Measurements from ENCODE around the gene IGFN1.

The IGFN1 gene

DNA sequence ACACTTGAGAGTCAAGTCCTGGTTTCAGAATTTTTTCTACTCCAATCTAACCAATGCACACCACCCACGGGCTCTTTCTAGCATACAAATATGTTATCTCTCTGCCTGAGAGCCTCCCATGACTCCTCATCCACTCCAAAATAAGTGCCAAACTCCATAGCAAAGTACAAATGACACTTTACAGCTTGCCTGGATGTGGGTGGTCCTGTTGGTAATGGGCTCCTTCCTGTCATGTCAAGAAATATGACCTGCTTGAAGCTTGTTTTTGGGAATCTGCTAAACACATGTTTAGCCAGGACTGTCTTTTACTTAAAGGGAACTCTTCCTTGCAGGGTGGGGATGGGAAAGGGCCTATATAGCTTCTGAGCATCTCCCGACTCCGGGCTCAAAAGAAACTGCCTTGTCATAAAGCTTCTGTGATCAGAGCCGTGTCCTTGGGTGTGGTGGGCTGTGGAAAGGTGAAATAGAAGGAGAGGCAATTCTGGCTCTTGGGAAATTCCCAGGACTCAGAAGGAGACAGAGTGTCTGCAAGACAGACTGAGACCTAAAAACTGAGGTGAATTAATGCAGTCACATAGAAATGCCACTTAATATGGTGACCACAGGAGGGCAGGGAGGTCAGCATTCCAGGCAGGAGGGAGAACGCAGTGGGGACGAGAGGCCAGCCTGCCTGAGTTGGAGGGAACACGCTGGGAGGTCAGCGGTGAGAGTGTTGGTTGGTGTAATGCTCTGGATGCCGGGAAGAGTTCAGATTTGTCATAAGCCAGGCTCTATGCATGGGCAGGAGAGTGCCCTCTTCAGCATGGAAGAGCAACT, 6.1 kb upstream of the IGFN1 start:
- TF ChIP-seq, protein P1, sequence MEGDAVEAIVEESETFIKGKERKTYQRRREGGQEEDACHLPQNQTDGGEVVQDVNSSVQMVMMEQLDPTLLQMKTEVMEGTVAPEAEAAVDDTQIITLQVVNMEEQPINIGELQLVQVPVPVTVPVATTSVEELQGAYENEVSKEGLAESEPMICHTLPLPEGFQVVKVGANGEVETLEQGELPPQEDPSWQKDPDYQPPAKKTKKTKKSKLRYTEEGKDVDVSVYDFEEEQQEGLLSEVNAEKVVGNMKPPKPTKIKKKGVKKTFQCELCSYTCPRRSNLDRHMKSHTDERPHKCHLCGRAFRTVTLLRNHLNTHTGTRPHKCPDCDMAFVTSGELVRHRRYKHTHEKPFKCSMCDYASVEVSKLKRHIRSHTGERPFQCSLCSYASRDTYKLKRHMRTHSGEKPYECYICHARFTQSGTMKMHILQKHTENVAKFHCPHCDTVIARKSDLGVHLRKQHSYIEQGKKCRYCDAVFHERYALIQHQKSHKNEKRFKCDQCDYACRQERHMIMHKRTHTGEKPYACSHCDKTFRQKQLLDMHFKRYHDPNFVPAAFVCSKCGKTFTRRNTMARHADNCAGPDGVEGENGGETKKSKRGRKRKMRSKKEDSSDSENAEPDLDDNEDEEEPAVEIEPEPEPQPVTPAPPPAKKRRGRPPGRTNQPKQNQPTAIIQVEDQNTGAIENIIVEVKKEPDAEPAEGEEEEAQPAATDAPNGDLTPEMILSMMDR (IDR thresholded peaks at IDR 0.05; ENCODE audit: insufficient read depth, missing control alignments) = peak; percentile 88
- no peak for FAIRE-seq
- DNase-seq (ENCODE audit: insufficient read length, low spot score) = peak; percentile 77

DNA sequence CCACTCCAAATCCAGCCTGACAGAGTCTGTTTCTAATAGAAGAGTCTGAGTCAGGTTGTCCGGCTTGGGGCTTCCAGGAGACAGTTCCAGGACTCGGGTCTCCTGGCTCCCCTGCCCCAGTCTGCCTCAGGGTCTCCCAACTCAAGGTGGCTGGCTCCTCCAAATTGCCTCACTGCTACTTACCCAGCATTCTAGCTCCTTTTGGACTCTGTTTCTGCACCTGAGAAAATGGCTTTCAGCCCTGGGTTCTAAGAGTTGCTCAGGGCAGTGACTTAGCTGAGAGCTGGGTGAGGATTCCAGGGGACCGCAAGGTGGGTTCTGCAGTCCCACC, 5.5 kb upstream of the IGFN1 start:
- DNase-seq (ENCODE audit: insufficient read length, low spot score) = no peak
- FAIRE-seq = no peak
- TF ChIP-seq, protein P1 (IDR thresholded peaks at IDR 0.05; ENCODE audit: insufficient read depth, missing control alignments) = no peak

DNA sequence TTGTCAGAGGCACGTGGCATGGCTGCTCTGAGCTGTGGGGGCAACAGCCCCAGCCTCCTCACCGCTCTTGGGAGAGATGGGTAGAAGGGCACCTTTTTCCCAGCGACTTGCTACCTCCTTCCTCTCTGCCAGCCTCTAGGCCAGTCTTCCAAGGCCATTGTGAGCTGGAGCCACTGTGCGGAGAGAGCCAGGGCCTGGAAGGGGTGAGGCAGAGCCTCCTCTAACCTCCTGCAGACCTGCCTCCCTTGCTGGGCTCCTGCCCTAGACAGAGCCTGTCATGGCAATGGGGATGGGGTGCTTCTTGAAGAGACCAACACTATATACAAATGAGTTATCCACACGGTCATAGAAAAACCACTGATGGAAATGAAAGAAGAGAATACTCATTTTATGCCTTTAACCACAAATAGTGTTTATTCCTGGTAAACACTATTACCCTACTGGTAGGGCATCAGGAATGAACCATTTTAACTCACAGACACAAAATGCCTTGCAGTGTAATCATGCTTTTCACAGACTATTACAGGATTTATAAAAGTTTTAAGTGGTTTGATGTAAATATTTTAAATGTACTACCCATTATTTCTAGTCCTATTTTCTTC, 5.0 kb upstream of the IGFN1 start:
- no peak for FAIRE-seq

DNA sequence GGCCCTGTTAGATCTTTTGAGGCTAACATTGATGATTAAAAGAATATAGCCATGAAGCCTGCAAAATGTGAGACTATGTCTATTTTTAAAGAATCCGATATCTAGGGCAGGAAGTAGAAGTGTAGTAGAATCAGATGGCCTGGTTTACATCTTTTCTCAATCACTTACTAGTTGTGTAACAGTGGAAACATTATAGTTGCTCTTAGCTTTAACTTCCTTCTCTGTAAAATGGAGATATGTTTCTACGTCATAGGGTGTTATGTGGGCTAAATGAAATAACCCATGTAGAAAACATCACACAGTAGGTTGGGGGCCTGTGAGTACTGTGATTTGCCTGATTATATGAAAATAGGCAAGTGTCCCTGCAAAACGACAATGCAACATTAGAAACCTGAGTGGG, 4.4 kb upstream of the IGFN1 start:
- DNase-seq (ENCODE audit: insufficient read length, low spot score) (no peak), FAIRE-seq (no peak)
- TF ChIP-seq, protein P1 (IDR thresholded peaks at IDR 0.05; ENCODE audit: insufficient read depth, missing control alignments) = no peak

More for the DNA sequence above, 5.0 kb upstream of the IGFN1 start:
- no peak for DNase-seq (ENCODE audit: insufficient read length, low spot score)
- TF ChIP-seq, protein P1 (IDR thresholded peaks at IDR 0.05; ENCODE audit: insufficient read depth, missing control alignments) = no peak

DNA sequence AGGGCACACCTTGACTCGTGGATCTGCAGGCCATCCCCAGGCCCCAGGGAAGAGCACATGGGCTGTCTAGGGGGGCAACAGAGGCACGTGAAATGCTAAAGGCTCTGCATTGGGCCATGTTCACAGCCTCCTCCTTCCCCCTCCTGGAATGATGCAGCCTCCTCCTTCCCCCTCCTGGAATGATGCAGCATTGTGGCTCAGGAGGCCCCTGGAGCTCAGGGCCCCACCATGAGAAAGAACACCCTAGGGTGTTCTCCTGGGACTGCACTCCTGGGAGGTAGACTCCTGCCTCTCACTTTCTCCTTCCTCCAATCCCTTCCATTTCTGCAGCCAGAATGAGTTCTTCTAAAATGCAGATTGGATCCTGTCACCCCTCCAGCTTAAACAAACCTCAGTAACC, 1.5 kb upstream of the IGFN1 start:
- no peak for DNase-seq (ENCODE audit: insufficient read length, low spot score)
- no peak for FAIRE-seq
- TF ChIP-seq, protein P1 (IDR thresholded peaks at IDR 0.05; ENCODE audit: insufficient read depth, missing control alignments) = no peak

DNA sequence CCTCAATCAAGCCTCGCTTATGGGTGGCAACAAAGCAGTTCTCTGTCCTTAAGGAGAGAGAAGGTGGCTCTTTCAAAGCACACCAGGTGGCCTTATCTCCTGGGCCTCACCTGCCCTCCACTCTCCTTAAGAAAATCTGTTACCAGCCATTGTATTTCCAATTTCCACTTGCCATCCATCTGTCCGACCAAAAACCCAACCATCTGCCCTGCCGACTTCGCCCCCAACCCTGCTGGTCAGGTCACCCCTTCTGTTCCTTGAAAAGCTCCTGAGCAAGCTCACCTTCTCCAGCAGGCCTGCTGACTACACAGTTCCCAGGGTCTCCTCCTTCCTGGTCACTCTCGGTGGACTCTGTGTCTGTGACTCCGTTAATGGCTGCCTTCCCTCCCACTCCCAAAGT, 619 bp upstream of the IGFN1 start:
- TF ChIP-seq, protein P1 (IDR thresholded peaks at IDR 0.05; ENCODE audit: insufficient read depth, missing control alignments) = no peak
- FAIRE-seq (no peak), DNase-seq (ENCODE audit: insufficient read length, low spot score) (no peak)

DNA sequence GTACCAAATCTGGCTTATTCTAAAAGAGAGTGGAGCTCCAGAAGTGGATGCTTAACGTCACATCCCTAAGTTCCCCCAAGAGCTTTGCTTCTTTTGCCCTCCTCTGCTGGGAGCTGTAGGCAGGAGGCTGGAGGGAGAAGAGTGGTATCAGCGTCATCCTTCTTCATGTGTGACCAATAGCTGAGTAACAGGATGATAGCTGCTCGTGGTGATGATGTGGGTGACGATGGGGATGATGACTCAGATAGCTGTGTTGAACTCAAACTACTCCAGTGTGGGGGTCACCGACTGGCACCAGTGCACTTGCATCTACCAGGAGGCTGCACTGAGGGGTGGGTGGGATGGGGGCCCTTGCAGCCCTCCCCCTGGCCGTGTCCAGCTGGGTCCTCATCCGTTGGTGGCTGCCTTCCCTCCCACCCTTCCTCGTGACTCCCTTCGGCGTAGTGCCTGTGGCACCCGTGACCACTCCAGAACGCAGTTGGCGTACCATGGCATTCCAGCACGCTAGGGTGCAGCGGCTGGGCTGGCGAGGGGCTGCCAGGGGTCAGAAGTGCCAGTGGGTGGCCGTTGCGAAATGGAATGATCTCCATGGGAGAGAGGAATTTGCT, 1.1 kb downstream of the IGFN1 start:
- TF ChIP-seq, protein P1 (IDR thresholded peaks at IDR 0.05; ENCODE audit: insufficient read depth, missing control alignments) = no peak
- FAIRE-seq (no peak), DNase-seq (ENCODE audit: insufficient read length, low spot score) (no peak)

Measured in D721Med (cell line).